ENCODE data around the gene ILDR2. TPM values are rescaled to one million over a fixed set of nuclear protein-coding genes. Genes with fewer than 3 reads are reported as not detected.

Gene ILDR2
- total and polyA plus RNA-seq, 2 donors (not counting 1 experiment from before 2014, with no cell fraction given) = under 0.01 to 0.14 TPM

DNA sequence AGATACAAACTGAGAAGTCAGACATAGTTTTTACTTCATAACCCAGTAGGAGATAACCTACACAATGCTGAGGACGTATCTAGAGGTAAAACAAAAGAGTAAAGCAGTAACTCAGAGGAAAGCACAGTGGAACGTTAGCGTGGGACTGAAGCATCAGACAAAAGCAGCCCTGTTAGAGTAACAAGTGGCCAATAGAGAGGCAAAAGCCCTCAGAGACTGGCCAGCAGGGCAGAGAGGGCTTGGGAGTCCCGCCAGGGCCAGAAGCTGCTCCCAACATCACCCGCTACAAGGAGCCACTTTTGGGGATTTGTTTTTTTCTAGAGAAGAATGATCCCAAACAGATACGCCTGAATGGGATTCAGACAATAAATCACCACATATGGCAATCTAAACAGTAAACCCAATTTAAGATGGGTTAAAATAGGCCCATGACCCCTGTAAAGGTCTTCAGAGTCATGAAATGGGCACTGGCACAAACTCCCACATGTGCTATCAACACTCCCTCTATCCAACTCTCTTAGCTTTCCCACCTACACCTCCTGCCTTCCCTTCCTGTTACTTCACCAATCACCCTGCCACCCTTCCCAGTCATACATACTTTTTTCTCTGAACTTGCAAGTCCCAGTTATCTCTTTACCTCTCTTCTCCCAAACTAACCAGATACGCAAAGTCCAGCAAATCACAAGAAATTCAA is 116.5 kb downstream of the ILDR2 start:
- no peaks in the 10 kb centered on the region for H3K9me3 ChIP-seq (ENCODE audit: control insufficient read depth, insufficient read depth, low read depth, low read length)
- no peaks in the 10 kb centered on the region for H3K4me1 ChIP-seq (ENCODE audit: control insufficient read depth, extremely low read depth, insufficient read depth, low read length)
- H3K27ac ChIP-seq (ENCODE audit: insufficient read depth, low read length) = no peak overlapping the region
- no peak overlapping the region for H3K4me2 ChIP-seq (ENCODE audit: extremely low read depth, insufficient read depth, low read length)
- H3K79me2 ChIP-seq (ENCODE audit: control insufficient read depth, insufficient read depth, low read length) = no peaks in the 10 kb centered on the region
- DNase-seq (ENCODE audit: low read depth in 2 of 2) = no peak
- no peak overlapping the region for H3K4me3 ChIP-seq (replicated peaks in 1 of 4; ENCODE audit: control extremely low read depth in 1 of 4, insufficient read depth in 1 of 4, low read depth in 3 of 4, low read length in 4 of 4)
- no peak overlapping the region for H3K9ac ChIP-seq (ENCODE audit: insufficient read depth, low read length)
- H4K20me1 ChIP-seq (ENCODE audit: control insufficient read depth, extremely low read depth, insufficient read depth, low read length) = no peaks in the 10 kb centered on the region
- no peak for TF ChIP-seq EZH2 (IDR thresholded peaks at IDR 0.05; ENCODE audit: low read length, missing control alignments)
- TF ChIP-seq, protein P1, sequence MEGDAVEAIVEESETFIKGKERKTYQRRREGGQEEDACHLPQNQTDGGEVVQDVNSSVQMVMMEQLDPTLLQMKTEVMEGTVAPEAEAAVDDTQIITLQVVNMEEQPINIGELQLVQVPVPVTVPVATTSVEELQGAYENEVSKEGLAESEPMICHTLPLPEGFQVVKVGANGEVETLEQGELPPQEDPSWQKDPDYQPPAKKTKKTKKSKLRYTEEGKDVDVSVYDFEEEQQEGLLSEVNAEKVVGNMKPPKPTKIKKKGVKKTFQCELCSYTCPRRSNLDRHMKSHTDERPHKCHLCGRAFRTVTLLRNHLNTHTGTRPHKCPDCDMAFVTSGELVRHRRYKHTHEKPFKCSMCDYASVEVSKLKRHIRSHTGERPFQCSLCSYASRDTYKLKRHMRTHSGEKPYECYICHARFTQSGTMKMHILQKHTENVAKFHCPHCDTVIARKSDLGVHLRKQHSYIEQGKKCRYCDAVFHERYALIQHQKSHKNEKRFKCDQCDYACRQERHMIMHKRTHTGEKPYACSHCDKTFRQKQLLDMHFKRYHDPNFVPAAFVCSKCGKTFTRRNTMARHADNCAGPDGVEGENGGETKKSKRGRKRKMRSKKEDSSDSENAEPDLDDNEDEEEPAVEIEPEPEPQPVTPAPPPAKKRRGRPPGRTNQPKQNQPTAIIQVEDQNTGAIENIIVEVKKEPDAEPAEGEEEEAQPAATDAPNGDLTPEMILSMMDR (conservative IDR thresholded peaks at IDR 0.05 in 1 of 2, IDR thresholded peaks at IDR 0.05 in 1 of 2; ENCODE audit: low read depth in 1 of 2, low read length in 2 of 2) = no peak
- H2AFZ ChIP-seq (ENCODE audit: low read length) = no peak overlapping the region
- no peaks in the 10 kb centered on the region for H3K27me3 ChIP-seq (ENCODE audit: control insufficient read depth, insufficient read depth, low read length)
- H3K36me3 ChIP-seq (ENCODE audit: control insufficient read depth, insufficient read depth, low read length) = peaks cover 5% of the 10 kb centered on the region

Other genes with a start within 250 kb of the ILDR2 start
- gene POGK, start 136.1 kb downstream of the ILDR2 start, total RNA-seq = 23.8 and 27.2 TPM in 2 replicates
- gene POGK, start 136.1 kb downstream of the ILDR2 start, polyA plus RNA-seq = 17.2 and 20.1 TPM in 2 replicates
- 10.5 and 12.9 TPM in 2 replicates for gene TADA1, start 99.3 kb downstream of the ILDR2 start, total RNA-seq
- gene TADA1, start 99.3 kb downstream of the ILDR2 start, polyA plus RNA-seq = 12.7 and 13.2 TPM in 2 replicates
- gene MAEL, start 13.7 kb upstream of the ILDR2 start, total RNA-seq = not detected in 2 replicates
- gene MAEL, start 13.7 kb upstream of the ILDR2 start, polyA plus RNA-seq = not detected in 2 replicates
- not detected in 2 replicates for gene GPA33, start 114.8 kb upstream of the ILDR2 start, total RNA-seq
- not detected in 2 replicates for gene GPA33, start 114.8 kb upstream of the ILDR2 start, polyA plus RNA-seq
- gene STYXL2, start 118.5 kb upstream of the ILDR2 start, total RNA-seq = not detected in 2 replicates
- gene STYXL2, start 118.5 kb upstream of the ILDR2 start, polyA plus RNA-seq = not detected in 2 replicates
- 3.6 and 4.3 TPM in 2 replicates for gene POU2F1, start 245.3 kb upstream of the ILDR2 start, total RNA-seq
- 3.3 and 3.5 TPM in 2 replicates for gene POU2F1, start 245.3 kb upstream of the ILDR2 start, polyA plus RNA-seq